ENCODE measurements around the gene DSG3. TPM values are rescaled to one million over a fixed set of nuclear protein-coding genes. Genes with fewer than 3 reads are reported as not detected.

The DSG3 gene
- total and polyA plus RNA-seq, 12 donors: 0.04 to 0.17 (median 0.08) TPM; not detected in 9

DNA sequence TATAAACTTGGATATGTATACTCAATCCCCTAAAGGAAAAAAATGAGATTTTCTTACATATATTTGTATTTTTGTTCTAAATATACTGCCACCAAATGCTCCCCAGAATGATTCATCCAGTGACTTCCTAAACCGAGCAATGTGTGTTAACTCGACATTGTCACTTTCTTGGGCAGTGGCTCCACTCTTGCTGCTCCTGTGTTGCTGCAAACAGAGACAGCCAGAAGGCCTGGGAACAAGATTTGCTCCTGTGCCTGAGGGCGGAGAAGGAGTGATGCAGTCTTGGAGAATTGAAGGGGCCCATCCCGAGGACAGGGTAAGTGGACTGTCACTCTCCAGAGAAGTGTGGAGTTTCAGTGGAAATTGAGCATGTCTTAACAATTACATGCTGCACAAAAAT is 38.3 kb upstream of the DSG3 start:
- Histone ChIP-seq H3K9me3 (replicated peaks in 1 of 3) (no peaks in the 10 kb centered on the region), H3K27ac (no peak overlapping the region), H3K27me3 (no peaks in the 10 kb centered on the region), H3K4me3 (no peak overlapping the region), H3K4me1 (replicated peaks in 1 of 2) (no peaks in the 10 kb centered on the region), H3K36me3 (replicated peaks in 1 of 2) (no peaks in the 10 kb centered on the region)
- WGBS, 4 donors: 62 to 75% (median 66%) methylated on average over 4 of the region's 4 CpGs
- intact Hi-C loops (cut with DNase I): no loop called here
- TF ChIP-seq POLR2A (IDR thresholded peaks at IDR 0.05): no peak
- TF ChIP-seq, protein P1, sequence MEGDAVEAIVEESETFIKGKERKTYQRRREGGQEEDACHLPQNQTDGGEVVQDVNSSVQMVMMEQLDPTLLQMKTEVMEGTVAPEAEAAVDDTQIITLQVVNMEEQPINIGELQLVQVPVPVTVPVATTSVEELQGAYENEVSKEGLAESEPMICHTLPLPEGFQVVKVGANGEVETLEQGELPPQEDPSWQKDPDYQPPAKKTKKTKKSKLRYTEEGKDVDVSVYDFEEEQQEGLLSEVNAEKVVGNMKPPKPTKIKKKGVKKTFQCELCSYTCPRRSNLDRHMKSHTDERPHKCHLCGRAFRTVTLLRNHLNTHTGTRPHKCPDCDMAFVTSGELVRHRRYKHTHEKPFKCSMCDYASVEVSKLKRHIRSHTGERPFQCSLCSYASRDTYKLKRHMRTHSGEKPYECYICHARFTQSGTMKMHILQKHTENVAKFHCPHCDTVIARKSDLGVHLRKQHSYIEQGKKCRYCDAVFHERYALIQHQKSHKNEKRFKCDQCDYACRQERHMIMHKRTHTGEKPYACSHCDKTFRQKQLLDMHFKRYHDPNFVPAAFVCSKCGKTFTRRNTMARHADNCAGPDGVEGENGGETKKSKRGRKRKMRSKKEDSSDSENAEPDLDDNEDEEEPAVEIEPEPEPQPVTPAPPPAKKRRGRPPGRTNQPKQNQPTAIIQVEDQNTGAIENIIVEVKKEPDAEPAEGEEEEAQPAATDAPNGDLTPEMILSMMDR (IDR thresholded peaks at IDR 0.05): no peak
- DNase-seq: no peak

DNA sequence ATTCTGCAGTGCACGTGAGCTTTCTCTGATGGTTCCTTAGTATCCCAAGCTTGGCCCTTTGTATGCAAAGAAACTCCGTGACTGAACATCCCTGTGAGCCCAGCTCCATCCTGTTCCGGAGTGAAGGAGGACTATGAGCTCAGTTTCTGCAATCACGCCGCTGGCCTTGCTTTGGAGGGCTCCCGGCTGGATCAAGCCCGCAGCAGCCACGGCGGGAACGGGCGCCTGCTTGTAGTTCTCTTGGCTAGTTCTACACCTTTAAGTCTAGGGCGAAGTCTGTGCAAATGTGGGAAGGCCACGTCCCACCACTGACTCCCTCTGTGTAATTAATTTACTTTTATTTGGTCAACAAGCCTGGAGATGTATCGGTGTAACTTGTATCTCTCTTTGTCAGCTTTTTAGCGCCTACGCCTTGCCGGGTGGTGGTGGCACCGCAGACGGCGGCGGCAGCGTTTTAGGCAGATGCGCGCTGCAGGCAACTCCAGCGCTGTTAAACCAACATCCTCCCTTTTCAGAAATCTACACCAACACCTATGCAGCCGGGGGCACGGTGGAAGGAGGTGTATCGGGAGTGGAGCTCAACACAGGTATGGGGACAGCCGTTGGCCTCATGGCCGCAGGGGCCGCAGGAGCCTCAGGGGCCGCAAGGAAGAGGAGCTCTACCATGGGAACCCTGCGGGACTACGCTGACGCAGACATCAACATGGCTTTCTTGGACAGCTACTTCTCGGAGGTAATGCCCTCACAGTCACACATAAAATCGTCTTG is 36.6 kb upstream of the DSG3 start:
- 47 to 67% (median 55%) methylated on average over 32 to 37 of the region's 37 CpGs for WGBS, 4 donors
- intact Hi-C loops (cut with DNase I): no loop called here
- no peak for DNase-seq

DNA sequence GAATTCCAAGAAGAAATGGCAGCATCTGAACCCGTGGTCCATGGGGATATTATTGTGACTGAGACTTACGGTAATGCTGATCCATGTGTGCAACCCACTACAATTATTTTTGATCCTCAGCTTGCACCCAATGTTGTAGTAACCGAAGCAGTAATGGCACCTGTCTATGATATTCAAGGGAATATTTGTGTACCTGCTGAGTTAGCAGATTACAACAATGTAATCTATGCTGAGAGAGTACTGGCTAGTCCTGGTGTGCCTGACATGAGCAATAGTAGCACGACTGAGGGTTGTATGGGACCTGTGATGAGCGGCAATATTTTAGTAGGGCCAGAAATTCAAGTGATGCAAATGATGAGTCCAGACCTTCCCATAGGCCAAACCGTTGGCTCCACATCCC is 34.4 kb upstream of the DSG3 start:
- H3K9me3 ChIP-seq (replicated peaks in 1 of 3): no peaks in the 10 kb centered on the region
- H3K27ac ChIP-seq: no peak overlapping the region
- no peaks in the 10 kb centered on the region for H3K36me3 ChIP-seq (replicated peaks in 1 of 2)
- H3K4me1 ChIP-seq (replicated peaks in 1 of 2): no peaks in the 10 kb centered on the region
- intact Hi-C loops (cut with DNase I): no loop called here
- 82 to 92% (median 86%) methylated on average over 6 of the region's 6 CpGs for WGBS, 4 donors
- TF ChIP-seq POLR2A (IDR thresholded peaks at IDR 0.05): no peak
- TF ChIP-seq, protein P1 (IDR thresholded peaks at IDR 0.05): no peak
- no peaks in the 10 kb centered on the region for H3K27me3 ChIP-seq
- no peak overlapping the region for H3K4me3 ChIP-seq
- no peak for DNase-seq

More for the DNA sequence above, 36.6 kb upstream of the DSG3 start:
- H3K9me3 ChIP-seq (replicated peaks in 1 of 3): no peaks in the 10 kb centered on the region
- TF ChIP-seq POLR2A (IDR thresholded peaks at IDR 0.05): no peak
- TF ChIP-seq, protein P1 (IDR thresholded peaks at IDR 0.05): no peak
- no peak overlapping the region for H3K4me3 ChIP-seq
- no peaks in the 10 kb centered on the region for H3K27me3 ChIP-seq
- no peaks in the 10 kb centered on the region for H3K4me1 ChIP-seq (replicated peaks in 1 of 2)
- H3K27ac ChIP-seq: no peak overlapping the region
- no peaks in the 10 kb centered on the region for H3K36me3 ChIP-seq (replicated peaks in 1 of 2)

DNA sequence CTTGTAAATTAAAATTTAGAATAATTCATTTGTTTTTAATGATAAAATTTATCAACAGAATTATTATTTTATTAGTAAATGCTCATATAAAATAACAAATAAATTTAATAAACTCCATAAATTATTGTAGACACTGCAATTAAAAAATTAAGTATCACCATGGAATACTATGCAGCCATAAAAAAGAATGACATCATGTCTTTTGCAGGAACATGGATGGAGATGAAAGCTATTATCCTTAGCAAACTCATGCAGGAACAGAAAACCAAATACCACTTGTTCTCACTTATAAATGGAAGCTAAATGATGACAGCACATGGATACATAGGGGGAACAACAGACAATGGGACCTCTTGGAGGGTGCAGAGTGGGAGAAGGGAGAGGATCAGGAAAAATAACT is 29.7 kb upstream of the DSG3 start:
- peaks cover 0 to 6% (median 0%) of the 10 kb centered on the region in 3 donors for H3K9me3 ChIP-seq (replicated peaks in 1 of 3)
- H3K27me3 ChIP-seq: no peaks in the 10 kb centered on the region
- intact Hi-C loops (cut with DNase I): no loop called here
- H3K4me1 ChIP-seq (replicated peaks in 1 of 2): no peaks in the 10 kb centered on the region
- TF ChIP-seq POLR2A (IDR thresholded peaks at IDR 0.05): no peak
- TF ChIP-seq, protein P1 (IDR thresholded peaks at IDR 0.05): no peak
- DNase-seq: no peak
- no peak overlapping the region for H3K27ac ChIP-seq
- H3K36me3 ChIP-seq (replicated peaks in 1 of 2): no peaks in the 10 kb centered on the region
- H3K4me3 ChIP-seq: no peak overlapping the region

All from adrenal gland (tissue), 12 donors.